MM.1S (cell line): ENCODE results near the gene SDK1.

Experiments used
- DNase-seq: peaks from one replicate; pipeline ENCODE4 v3.0.0-alpha.2; 2015
- H2AFZ ChIP-seq: fragments of 300-600 bp; sonication (generic); 2 replicates; pipeline ENCODE4 v1.6.0; 2016; ENCODE audit warnings: antibody characterized with exemption, low read length
- H3F3A ChIP-seq: fragments of 300-600 bp; sonication (generic); 2 replicates; pipeline ENCODE4 v1.6.1; 2016; ENCODE audit warnings: mild to moderate bottlenecking, antibody characterized with exemption, low read length, moderate library complexity, mixed read lengths; ENCODE audit not compliant: insufficient read depth
- H3K27ac ChIP-seq: fragments of 300-600 bp; sonication (generic); 2 replicates; pipeline ENCODE4 v1.5.1; 2016; ENCODE audit warnings: mild to moderate bottlenecking, low read length
- H3K27me3 ChIP-seq: fragments of 300-600 bp; sonication (generic); replicated peaks from 2 replicates; pipeline ENCODE4 v1.6.0; 2016; ENCODE audit warnings: low read length; ENCODE audit not compliant: insufficient read depth
- H3K36me3 ChIP-seq: fragments of 300-600 bp; sonication (generic); replicated peaks from 2 replicates; pipeline ENCODE4 v1.6.1; 2016; ENCODE audit warnings: mild to moderate bottlenecking, low read length, mixed read lengths; ENCODE audit not compliant: insufficient read depth
- H3K4me1 ChIP-seq: fragments of 300-600 bp; sonication (generic); 2 replicates; pipeline ENCODE4 v1.6.1; 2016; ENCODE audit warnings: low read length, mixed read lengths
- H3K4me2 ChIP-seq: fragments of 300-600 bp; sonication (generic); 2 replicates; pipeline ENCODE4 v1.6.0; 2016; ENCODE audit warnings: low read depth, low read length
- H3K4me3 ChIP-seq: fragments of 300-600 bp; sonication (generic); 2 replicates; pipeline ENCODE4 v1.5.1; 2016; ENCODE audit warnings: low read length, mixed read lengths
- H3K79me2 ChIP-seq: fragments of 300-600 bp; sonication (generic); 2 replicates; pipeline ENCODE4 v1.6.1; 2016; ENCODE audit warnings: mixed run types, low read length, mixed read lengths
- H3K9ac ChIP-seq: fragments of 300-600 bp; sonication (generic); 2 replicates; pipeline ENCODE4 v1.6.1; 2016; ENCODE audit warnings: low read length, mixed read lengths
- H3K9me2 ChIP-seq: fragments of 300-600 bp; sonication (generic); replicated peaks from 2 replicates; pipeline ENCODE4 v1.6.1; 2016; ENCODE audit warnings: mild to moderate bottlenecking, low read length, mixed read lengths; ENCODE audit not compliant: insufficient read depth
- H3K9me3 ChIP-seq: fragments of 300-600 bp; sonication (generic); replicated peaks from 2 replicates; pipeline ENCODE4 v1.6.1; 2016; ENCODE audit warnings: mild to moderate bottlenecking, low read length, mixed read lengths; ENCODE audit not compliant: insufficient read depth
- H4K20me1 ChIP-seq: fragments of 300-600 bp; sonication (generic); 2 replicates; pipeline ENCODE4 v1.6.1; 2016; ENCODE audit warnings: mild to moderate bottlenecking, low read length, moderate library complexity, mixed read lengths; ENCODE audit not compliant: insufficient read depth
- CTCF ChIP-seq: fragments of 300-600 bp; sonication (generic); IDR thresholded peaks from 2 replicates; pipeline ENCODE4 v1.5.1; 2016; ENCODE audit warnings: antibody characterized with exemption, low read length, mixed read lengths
- EZH2 ChIP-seq: fragments of 300-600 bp; sonication (generic); optimal IDR thresholded peaks from 2 replicates; pipeline ENCODE3; 2017; ENCODE audit warnings: low read depth, mild to moderate bottlenecking, antibody characterized with exemption, low read length, mixed read lengths
- EZH2phosphoT487 ChIP-seq: fragments of 300-600 bp; sonication (generic); IDR thresholded peaks from 2 replicates; pipeline ENCODE4 v1.6.1; 2018; ENCODE audit warnings: antibody characterized with exemption, low read length

SDK1 gene

DNA sequence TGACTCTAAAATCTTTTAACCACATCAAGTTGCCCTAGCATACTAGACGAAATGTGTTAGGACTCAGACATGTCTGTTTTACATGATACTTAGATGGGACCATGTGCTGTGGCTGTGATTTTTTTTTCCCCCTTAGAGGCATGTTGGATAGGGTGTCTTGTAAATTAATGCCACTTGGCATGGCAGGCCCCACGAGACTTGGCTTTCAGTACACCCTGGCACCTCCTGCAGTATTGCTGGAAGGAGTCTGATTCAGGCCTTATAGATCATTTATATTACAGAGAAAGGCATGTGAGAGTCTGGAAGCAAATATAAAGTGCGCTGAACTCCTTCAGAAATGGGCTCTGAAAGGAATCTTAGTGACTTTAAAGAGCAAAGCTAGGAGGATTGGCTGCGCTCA is 494.1 kb downstream of the SDK1 start:
- no peak overlapping the region for H3K4me3 ChIP-seq
- TF ChIP-seq EZH2phosphoT487 (no peak), EZH2 (no peak), CTCF (no peak)
- H3K4me1 ChIP-seq = no peaks in the 10 kb centered on the region

DNA sequence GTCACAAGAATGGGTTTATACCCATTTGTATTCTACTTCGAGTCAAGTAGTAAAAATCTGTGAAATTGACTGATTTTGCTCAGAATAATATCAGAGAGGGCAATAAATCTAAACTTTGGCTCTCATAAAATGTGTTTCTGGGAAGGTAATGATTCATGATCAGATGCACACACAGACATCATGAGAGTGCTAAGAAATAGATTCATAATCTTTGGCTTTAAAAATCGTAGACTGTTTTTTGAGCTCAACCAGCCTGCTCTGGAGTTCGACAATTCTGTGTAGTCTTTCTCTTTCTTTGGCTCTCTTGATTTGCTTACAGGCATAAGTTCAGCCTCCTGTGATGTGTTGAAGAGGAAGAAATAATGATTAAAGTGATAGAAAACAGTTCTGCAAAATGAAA is 494.7 kb downstream of the SDK1 start:
- DNase-seq = no peak
- Histone ChIP-seq H3K36me3 (no peaks in the 10 kb centered on the region), H3K4me1 (no peaks in the 10 kb centered on the region), H3K9me2 (no peaks in the 10 kb centered on the region), H3K27ac (no peak overlapping the region), H3F3A (no peaks in the 10 kb centered on the region), H4K20me1 (no peaks in the 10 kb centered on the region), H3K9ac (no peak overlapping the region), H3K9me3 (no peaks in the 10 kb centered on the region), H3K4me3 (no peak overlapping the region), H3K4me2 (no peak overlapping the region), H2AFZ (no peak overlapping the region), H3K27me3 (no peaks in the 10 kb centered on the region), H3K79me2 (no peaks in the 10 kb centered on the region)
- TF ChIP-seq EZH2phosphoT487 (no peak), EZH2 (no peak), CTCF (no peak)

More for the DNA sequence above, 494.1 kb downstream of the SDK1 start:
- no peaks in the 10 kb centered on the region for H3K9me3 ChIP-seq
- no peak overlapping the region for H3K27ac ChIP-seq
- H3F3A ChIP-seq = no peaks in the 10 kb centered on the region
- H3K27me3 ChIP-seq = no peaks in the 10 kb centered on the region
- no peak overlapping the region for H3K9ac ChIP-seq
- H4K20me1 ChIP-seq = no peaks in the 10 kb centered on the region
- no peaks in the 10 kb centered on the region for H3K79me2 ChIP-seq
- H2AFZ ChIP-seq = no peak overlapping the region
- DNase-seq = no peak
- no peak overlapping the region for H3K4me2 ChIP-seq
- no peaks in the 10 kb centered on the region for H3K9me2 ChIP-seq
- H3K36me3 ChIP-seq = no peaks in the 10 kb centered on the region

DNA sequence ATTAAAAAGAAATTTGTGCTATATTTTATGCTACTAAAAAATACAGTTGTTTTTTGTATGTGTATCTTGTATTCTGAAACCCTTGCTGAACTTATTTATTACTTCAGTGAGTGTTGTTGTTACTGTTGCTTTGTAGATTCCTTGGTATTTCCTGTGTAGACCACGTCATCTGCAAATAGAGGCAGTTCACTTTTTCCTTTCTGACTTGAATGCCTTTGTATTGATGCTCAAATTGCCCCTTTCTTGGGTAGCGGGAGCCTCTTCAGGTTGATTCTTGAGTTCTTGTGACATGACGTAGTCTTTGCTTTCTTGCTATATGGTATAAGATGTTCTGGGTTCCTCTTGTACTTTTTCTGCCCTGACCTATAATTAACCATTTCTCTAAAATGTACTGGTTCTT is 504.1 kb downstream of the SDK1 start:
- no peak for TF ChIP-seq CTCF
- no peak for TF ChIP-seq EZH2
- TF ChIP-seq EZH2phosphoT487 = no peak
- Histone ChIP-seq H3K9ac (no peak overlapping the region), H3K27ac (no peak overlapping the region), H3K36me3 (no peaks in the 10 kb centered on the region), H3K4me3 (no peak overlapping the region), H3K79me2 (no peaks in the 10 kb centered on the region), H3K27me3 (no peaks in the 10 kb centered on the region), H4K20me1 (no peaks in the 10 kb centered on the region), H2AFZ (no peak overlapping the region), H3F3A (no peaks in the 10 kb centered on the region), H3K9me2 (no peaks in the 10 kb centered on the region), H3K4me1 (no peaks in the 10 kb centered on the region), H3K4me2 (no peak overlapping the region), H3K9me3 (no peaks in the 10 kb centered on the region)
- DNase-seq = no peak

- Histone ChIP-seq H3K4me2 (no peak overlapping the region), H3F3A (no peaks in the 10 kb centered on the region), H4K20me1 (no peaks in the 10 kb centered on the region), H3K79me2 (no peaks in the 10 kb centered on the region), H3K36me3 (no peaks in the 10 kb centered on the region), H3K27me3 (no peaks in the 10 kb centered on the region), H2AFZ (no peak overlapping the region), H3K9ac (no peak overlapping the region), H3K27ac (no peak overlapping the region), H3K9me2 (no peaks in the 10 kb centered on the region), H3K4me3 (no peak overlapping the region), H3K4me1 (no peaks in the 10 kb centered on the region), H3K9me3 (no peaks in the 10 kb centered on the region)
- TF ChIP-seq CTCF (no peak), EZH2phosphoT487 (no peak), EZH2 (no peak)
- DNase-seq = no peak
Measured at GRCh38 chr7:3806516-3806915, 505.5 kb downstream of the SDK1 start.
